HepG2 (cell line): ENCODE data around the gene ZFP42.

Source experiments
- EP300 ChIP-seq, 3 experiments: sonication (generic) in 1 of 3; formaldehyde crosslinking in 1 of 3; IDR thresholded peaks; 2 replicates each; pipeline versions ENCODE4 v1.5.1 to v1.6.1; 2011 to 2020; ENCODE audit warnings: low read depth in 2 of 3, low read length in 2 of 3, borderline replicate concordance in 1 of 3, improper control_type of control experiment in 1 of 3, mild to moderate bottlenecking in 1 of 3, missing genetic modification reagents in 1 of 3, moderate library complexity in 1 of 3
- ZNF24 ChIP-seq: fragments of 450-650 bp; IDR thresholded peaks from 2 replicates; pipeline ENCODE4 v1.6.1; 2017; ENCODE audit warnings: antibody characterized with exemption, mild to moderate bottlenecking
- TF ChIP-seq, protein P1 (sequence below): sonication (generic); formaldehyde crosslinking; IDR thresholded peaks from 2 replicates; pipeline ENCODE4 v1.5.0; 2020; ENCODE audit warnings: mild to moderate bottlenecking, missing genetic modification reagents, moderate library complexity

DNA sequence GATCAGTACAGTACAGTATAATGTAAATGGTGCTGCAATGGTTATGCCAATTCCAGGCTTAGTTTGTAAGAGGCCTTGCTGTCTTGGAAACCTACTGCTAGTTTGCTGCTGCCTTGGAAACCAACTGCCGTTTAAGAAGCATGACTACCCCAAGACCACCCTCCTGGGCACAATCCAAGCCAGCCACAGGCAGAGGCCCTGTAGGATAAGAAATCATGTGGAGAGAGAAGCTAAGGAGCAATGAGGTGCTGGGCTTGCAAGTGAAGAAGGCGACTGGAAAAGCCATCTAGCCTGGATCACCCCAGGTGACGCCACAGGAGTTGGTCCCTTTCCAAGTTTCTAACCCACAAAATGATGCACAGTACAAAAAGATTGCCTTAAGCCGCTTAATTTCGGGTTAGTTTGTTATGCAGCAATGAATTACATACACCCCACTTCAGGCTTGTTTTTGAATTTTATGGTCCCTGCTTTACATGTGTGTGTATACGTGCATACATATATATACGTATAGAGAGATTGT, 16.9 kb downstream of the ZFP42 start:
- TF ChIP-seq, protein P1, sequence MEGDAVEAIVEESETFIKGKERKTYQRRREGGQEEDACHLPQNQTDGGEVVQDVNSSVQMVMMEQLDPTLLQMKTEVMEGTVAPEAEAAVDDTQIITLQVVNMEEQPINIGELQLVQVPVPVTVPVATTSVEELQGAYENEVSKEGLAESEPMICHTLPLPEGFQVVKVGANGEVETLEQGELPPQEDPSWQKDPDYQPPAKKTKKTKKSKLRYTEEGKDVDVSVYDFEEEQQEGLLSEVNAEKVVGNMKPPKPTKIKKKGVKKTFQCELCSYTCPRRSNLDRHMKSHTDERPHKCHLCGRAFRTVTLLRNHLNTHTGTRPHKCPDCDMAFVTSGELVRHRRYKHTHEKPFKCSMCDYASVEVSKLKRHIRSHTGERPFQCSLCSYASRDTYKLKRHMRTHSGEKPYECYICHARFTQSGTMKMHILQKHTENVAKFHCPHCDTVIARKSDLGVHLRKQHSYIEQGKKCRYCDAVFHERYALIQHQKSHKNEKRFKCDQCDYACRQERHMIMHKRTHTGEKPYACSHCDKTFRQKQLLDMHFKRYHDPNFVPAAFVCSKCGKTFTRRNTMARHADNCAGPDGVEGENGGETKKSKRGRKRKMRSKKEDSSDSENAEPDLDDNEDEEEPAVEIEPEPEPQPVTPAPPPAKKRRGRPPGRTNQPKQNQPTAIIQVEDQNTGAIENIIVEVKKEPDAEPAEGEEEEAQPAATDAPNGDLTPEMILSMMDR: no peak
- TF ChIP-seq EP300 (IDR thresholded peaks at IDR 0.05; ENCODE audit: low read depth in 2 of 2, low read length in 2 of 2) (no peak), EP300 (CRISPR knock-in tag; IDR thresholded peaks at IDR 0.05; ENCODE audit: borderline replicate concordance) (no peak), ZNF24 (no peak)
